ENCODE measurements around the gene ELAC2. TPM values are rescaled to one million over a fixed set of nuclear protein-coding genes. Genes with fewer than 3 reads are reported as not detected.
A peak's percentile ranks its signal among the peaks of the same experiment; 100 is the strongest.

Gene ELAC2
- total and polyA plus RNA-seq, 5 experiments from 2014 or later: 37.8 to 77.1 (median 60.3) TPM

DNA sequence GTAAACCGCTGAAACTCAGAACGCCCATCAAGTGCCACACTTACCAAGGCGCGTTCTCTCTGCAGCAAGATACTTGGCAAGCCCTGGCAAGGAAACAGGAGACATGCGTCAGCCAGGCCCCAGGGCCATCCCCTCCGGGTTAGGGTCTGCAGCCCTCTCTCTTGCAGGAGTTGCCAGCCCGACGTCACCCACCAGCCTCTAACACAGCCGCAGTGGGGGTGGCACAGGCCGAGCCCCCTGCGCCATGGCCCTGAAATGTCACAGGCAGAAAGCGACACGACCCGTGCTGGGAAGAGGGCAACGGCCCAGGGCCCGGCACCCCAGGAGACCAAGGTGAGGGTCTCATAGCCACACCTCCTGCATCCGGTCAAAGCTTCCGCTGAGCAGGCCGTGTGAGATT is 21.9 kb downstream of the ELAC2 start:
- no peak overlapping the region for H3K4me3 Mint-ChIP-seq
- H3K27me3 Mint-ChIP-seq: no peaks in the 10 kb centered on the region
- peaks cover 0 to 7% (median 0%) of the 10 kb centered on the region in 4 donors for H3K4me1 Mint-ChIP-seq
- POLR2A ChIA-PET: no interaction called here
- H3K36me3 Mint-ChIP-seq: peaks cover 6 to 100% (median 35%) of the 10 kb centered on the region in 3 donors
- no peaks in the 10 kb centered on the region for H3K9me3 Mint-ChIP-seq
- no peak for ATAC-seq
- DNase-seq: no peak
- no peak overlapping the region for H3K27ac Mint-ChIP-seq

DNA sequence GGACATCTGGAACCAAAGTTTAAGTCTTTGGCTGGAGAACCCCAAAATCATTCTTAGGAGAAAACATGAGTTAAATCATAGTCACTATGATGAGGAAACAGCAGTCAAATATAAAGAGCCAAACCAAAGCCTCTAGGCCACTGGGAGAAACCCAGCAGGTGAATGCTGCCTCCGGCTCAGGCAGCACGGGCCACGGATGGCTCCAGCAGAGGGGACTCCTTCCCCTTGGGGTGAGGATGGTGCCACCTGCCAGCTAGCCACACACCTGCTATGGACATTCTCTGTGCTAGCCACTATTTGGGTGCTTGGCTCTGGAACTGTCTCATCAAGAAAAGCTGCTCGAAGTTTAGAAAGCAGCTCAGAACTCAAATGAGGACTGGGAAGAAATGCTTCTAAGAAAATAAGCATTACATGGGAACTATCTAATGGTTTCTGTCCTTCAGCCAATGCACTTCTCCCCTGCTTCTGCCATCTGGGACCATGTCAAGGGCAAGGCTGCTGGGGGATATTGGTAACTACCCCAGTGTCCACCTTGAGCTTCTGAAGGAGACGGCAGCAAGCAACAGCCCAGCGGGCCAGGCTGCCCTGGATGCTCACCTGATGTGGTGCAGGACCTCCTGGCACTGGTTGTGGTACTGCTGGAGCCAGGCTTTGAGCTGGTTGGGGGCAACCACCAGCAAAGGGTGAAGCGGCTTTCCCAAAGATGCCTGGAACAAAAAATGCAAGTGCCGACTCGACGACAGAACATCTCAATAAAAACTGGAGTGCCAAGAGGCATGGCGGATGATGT is 22.5 kb downstream of the ELAC2 start:
- Mint-ChIP-seq H3K4me1 (peaks cover 0 to 7% (median 0%) of the 10 kb centered on the region in 4 donors), H3K4me3 (no peak overlapping the region), H3K36me3 (peaks cover 6 to 98% (median 33%) of the 10 kb centered on the region in 3 donors), H3K9me3 (no peaks in the 10 kb centered on the region), H3K27ac (no peak overlapping the region), H3K27me3 (no peaks in the 10 kb centered on the region)
- ATAC-seq (no peak), DNase-seq (no peak)
- POLR2A ChIA-PET: no interaction called here

DNA sequence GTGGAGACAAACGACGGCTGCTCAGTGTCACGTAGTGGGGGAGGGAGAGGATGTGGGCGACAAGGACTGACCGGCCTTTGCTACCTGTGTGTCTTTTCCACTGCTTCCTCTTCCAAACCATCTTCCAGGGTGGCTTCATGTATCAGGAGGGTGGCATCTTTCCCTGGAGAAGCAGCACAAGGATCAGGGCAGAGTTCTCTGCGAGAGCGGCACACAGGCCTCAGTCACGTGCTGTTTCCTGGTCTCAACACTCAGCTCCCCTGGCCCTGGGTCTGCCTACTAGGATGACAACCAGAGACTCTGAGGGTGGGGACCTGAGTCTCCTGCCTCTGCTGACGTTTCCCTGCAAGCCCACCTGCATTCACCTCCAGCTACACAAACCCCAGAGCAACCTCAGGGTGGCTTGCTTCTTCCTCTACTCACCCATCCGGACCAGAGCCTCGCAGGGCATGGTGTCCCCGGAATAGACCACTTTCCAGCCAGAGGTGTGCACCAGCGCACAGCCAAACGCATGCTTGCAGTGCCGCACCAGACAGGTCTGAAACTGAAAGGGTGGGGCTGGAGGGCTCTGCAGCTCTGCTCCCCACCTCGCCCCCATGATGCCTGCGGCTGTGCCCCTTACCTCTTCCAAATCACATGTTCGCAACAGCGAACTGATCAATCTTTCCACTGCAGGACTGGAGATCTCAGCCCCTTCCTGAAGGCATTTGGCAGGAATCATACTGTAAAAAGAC is 23.3 kb downstream of the ELAC2 start:
- Mint-ChIP-seq H3K27ac (peak overlapping the region in 2 of 10 donors; percentile 6 to 17), H3K27me3 (no peaks in the 10 kb centered on the region), H3K9me3 (peaks cover 0 to 6% (median 0%) of the 10 kb centered on the region in 9 donors), H3K4me3 (no peak overlapping the region), H3K36me3 (peaks cover 13 to 96% (median 36%) of the 10 kb centered on the region in 3 donors), H3K4me1 (peaks cover 0 to 9% (median 0%) of the 10 kb centered on the region in 4 donors)
- ATAC-seq (no peak), DNase-seq (no peak)
- POLR2A ChIA-PET: no interaction called here

DNA sequence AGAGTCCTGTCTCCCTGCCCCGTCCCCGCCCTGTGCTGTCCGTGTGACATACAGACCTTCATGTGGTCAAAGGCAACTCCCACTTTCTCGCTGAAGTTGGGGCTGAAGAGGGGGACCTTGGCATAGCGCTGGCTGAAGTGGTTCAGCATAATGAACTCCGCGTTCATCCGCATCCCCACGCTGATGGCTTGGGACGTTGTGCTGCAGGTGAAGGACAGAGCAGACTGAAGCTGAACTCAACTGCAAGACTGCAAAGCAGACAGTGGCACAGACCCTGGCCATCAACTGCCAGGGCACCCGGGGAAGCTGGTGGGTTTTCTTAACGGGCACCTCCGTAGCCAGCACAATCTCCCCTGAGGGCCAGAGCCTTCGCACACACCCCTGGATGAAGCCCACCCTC is 24.2 kb downstream of the ELAC2 start:
- H3K36me3 Mint-ChIP-seq: peaks cover 13 to 87% (median 37%) of the 10 kb centered on the region in 3 donors
- ATAC-seq (no peak), DNase-seq (no peak)
- no peak overlapping the region for H3K4me3 Mint-ChIP-seq
- POLR2A ChIA-PET: no interaction called here
- no peaks in the 10 kb centered on the region for H3K27me3 Mint-ChIP-seq
- peaks cover 0 to 9% (median 1%) of the 10 kb centered on the region in 4 donors for H3K4me1 Mint-ChIP-seq
- peaks cover 0 to 6% (median 0%) of the 10 kb centered on the region in 9 donors for H3K9me3 Mint-ChIP-seq
- no peak overlapping the region for H3K27ac Mint-ChIP-seq

DNA sequence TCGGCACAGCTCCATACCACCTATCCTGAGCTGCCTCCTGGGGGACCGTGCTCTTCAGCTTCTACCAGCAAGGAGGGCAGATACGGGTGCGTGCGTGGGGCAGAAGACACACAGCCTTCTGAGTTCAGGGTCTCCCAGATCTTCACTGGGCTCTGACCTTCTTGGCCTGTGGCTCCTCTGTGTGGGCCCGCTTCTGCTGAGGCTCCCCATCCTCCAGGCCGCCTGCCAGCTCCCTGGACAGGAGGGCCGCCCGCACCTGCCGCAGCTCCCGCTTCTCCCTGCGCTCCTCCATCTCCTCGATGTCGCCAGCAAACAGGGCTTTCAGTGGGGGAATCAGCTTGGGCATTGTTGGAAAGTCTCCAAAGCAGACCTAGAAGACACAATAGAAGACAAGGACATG is 25.2 kb downstream of the ELAC2 start:
- Mint-ChIP-seq H3K27ac (peak overlapping the region in 2 of 10 donors; percentile 20 to 79), H3K27me3 (no peaks in the 10 kb centered on the region), H3K4me1 (peaks cover 0 to 12% (median 2%) of the 10 kb centered on the region in 4 donors), H3K9me3 (peaks cover 0 to 6% (median 0%) of the 10 kb centered on the region in 9 donors), H3K36me3 (peaks cover 13 to 78% (median 31%) of the 10 kb centered on the region in 3 donors), H3K4me3 (no peak overlapping the region)
- ATAC-seq (no peak), DNase-seq (no peak)
- POLR2A ChIA-PET: no interaction called here

DNA sequence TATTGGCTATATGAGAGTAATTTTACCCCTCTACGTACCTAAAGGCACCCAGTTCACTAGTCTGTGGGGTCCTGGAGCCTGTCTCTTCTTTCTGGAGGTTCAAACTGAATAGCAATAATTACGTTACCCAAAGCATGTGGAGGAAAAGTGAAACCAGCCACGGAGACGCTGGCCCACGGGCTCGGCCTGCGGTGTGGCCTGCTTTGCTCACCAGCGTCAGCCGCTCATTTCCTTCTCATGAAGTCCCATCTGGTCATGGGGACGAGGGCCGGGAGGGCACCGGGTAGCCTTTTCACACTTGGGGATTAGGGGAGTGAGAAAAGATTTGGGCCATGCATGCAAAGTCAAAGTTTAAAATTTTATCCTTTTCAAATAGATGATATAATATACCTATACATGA is 26.9 kb downstream of the ELAC2 start:
- H3K36me3 Mint-ChIP-seq: peaks cover 13 to 60% (median 27%) of the 10 kb centered on the region in 3 donors
- H3K9me3 Mint-ChIP-seq: peaks cover 0 to 6% (median 0%) of the 10 kb centered on the region in 9 donors
- peaks cover 0 to 12% (median 3%) of the 10 kb centered on the region in 4 donors for H3K4me1 Mint-ChIP-seq
- DNase-seq (no peak), ATAC-seq (no peak)
- H3K27ac Mint-ChIP-seq: peak overlapping the region in 1 of 10 donors; percentile 8
- H3K27me3 Mint-ChIP-seq: no peaks in the 10 kb centered on the region
- no peak overlapping the region for H3K4me3 Mint-ChIP-seq
- POLR2A ChIA-PET: no interaction called here

DNA sequence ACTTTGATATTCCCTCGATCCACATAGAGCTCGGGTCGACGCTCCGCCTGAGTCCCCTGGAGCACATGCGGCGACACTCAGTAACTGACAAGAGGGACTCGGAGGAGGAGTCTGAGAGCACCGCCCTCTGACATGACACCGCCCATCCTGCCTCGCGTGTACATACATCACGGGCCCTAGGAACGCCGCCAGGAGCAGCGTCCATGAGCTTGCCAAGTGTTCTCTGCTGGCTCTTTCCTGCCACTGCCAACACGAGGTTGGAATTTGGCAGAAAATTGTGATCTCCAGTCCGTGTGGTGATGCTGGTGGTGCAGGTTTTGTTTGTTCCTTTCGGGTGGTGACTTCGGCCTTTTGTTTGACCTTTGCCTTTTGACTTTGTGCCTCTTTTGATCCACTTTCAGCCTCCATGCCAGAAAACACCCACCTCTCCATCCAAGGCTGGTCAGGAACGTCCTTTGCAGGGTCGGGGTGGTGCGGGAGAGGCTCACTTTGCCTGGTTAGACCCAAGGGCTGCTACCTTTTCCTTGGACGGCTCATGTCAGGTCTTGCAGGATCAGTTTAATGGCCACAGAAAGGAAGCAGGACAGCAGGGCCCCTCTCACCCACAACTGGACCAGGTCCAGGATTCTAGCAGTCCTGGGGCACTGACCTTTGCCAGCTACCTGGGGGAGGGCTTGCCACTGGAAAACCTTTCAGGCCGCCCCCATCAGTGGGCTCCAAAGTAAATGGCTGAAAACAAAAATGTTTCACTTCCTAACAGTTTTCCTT is 27.6 kb downstream of the ELAC2 start:
- no peaks in the 10 kb centered on the region for H3K27me3 Mint-ChIP-seq
- peak overlapping the region in 2 of 10 donors; percentile 8 to 34 for H3K27ac Mint-ChIP-seq
- H3K9me3 Mint-ChIP-seq: peaks cover 0 to 6% (median 0%) of the 10 kb centered on the region in 9 donors
- ATAC-seq (no peak), DNase-seq (no peak)
- H3K4me1 Mint-ChIP-seq: peaks cover 0 to 12% (median 3%) of the 10 kb centered on the region in 4 donors
- POLR2A ChIA-PET: no interaction called here
- H3K4me3 Mint-ChIP-seq: no peak overlapping the region
- H3K36me3 Mint-ChIP-seq: peaks cover 13 to 53% (median 27%) of the 10 kb centered on the region in 3 donors

DNA sequence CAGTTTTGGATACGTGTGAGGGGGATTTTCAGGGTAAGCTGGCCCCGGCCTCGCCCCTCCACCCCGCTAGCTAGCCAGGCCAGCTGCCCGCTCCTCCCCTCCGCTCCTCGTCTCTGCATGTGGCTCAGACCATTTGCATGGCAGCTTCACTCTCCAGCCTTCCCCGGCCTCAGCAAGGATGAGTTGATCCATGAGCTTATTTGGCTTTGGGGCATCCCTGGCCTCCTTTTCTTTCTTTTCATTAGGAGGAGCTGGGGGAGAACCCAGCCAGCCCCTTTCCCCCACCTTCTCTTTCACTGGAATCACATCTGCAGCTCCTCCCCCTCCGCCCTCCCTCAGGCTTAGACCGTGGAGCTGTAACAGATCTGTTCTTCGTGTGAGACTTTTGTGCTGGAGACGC is 30.7 kb downstream of the ELAC2 start:
- POLR2A ChIA-PET: no interaction called here
- H3K4me3 Mint-ChIP-seq: no peak overlapping the region
- ATAC-seq (no peak), DNase-seq (no peak)
- H3K27me3 Mint-ChIP-seq: no peaks in the 10 kb centered on the region
- H3K4me1 Mint-ChIP-seq: peaks cover 0 to 9% (median 7%) of the 10 kb centered on the region in 4 donors
- H3K9me3 Mint-ChIP-seq: peaks cover 0 to 6% (median 0%) of the 10 kb centered on the region in 9 donors
- H3K27ac Mint-ChIP-seq: peak overlapping the region in 1 of 10 donors; percentile 61
- peaks cover 11 to 22% (median 13%) of the 10 kb centered on the region in 3 donors for H3K36me3 Mint-ChIP-seq

DNA sequence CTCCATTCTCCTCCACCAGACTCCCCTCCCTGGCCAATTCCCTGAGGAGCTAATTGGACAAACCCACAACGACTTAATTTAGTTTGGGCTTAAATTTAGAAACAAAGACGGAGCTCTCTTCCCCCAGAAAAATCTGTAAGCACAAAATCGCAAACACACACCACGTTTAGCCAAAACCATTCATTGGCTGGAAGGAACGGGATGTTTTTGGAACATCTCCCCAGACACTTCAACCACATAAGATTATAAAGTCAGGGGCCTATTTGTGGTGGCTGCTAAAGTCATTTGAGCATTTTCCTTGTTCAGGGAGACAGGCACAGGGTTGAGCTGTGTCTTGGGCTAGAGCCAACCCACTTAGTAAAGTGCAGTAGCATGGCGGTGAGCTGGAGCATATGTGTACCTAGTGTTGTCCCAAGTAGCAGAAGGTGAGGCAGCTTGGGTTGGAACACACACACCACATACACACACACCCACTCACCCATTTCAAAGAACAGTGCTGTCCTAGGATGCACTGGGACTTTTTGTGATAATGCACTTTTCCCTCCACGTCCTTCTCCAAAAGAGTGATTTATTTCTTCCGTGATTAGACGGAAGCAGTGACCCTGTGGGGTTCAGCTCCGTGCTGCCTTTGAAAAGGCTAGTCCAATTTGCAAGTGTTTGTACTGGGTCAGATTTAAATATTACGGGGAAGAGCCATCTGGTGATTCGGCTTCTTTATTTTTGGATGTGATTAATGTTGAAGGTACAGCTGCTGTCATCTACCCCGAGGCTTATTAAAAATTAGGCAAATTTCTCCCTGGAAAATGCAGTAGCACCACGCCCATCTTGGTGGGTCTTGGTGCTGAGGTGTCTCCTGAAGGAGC is 32.2 kb downstream of the ELAC2 start:
- Mint-ChIP-seq H3K27me3 (no peaks in the 10 kb centered on the region), H3K36me3 (peaks cover 5 to 8% (median 7%) of the 10 kb centered on the region in 3 donors), H3K4me3 (no peak overlapping the region), H3K4me1 (peaks cover 0 to 10% (median 7%) of the 10 kb centered on the region in 4 donors), H3K9me3 (peaks cover 0 to 6% (median 0%) of the 10 kb centered on the region in 9 donors), H3K27ac (no peak overlapping the region)
- no peak for ATAC-seq
- POLR2A ChIA-PET: no interaction called here
- no peak for DNase-seq

DNA sequence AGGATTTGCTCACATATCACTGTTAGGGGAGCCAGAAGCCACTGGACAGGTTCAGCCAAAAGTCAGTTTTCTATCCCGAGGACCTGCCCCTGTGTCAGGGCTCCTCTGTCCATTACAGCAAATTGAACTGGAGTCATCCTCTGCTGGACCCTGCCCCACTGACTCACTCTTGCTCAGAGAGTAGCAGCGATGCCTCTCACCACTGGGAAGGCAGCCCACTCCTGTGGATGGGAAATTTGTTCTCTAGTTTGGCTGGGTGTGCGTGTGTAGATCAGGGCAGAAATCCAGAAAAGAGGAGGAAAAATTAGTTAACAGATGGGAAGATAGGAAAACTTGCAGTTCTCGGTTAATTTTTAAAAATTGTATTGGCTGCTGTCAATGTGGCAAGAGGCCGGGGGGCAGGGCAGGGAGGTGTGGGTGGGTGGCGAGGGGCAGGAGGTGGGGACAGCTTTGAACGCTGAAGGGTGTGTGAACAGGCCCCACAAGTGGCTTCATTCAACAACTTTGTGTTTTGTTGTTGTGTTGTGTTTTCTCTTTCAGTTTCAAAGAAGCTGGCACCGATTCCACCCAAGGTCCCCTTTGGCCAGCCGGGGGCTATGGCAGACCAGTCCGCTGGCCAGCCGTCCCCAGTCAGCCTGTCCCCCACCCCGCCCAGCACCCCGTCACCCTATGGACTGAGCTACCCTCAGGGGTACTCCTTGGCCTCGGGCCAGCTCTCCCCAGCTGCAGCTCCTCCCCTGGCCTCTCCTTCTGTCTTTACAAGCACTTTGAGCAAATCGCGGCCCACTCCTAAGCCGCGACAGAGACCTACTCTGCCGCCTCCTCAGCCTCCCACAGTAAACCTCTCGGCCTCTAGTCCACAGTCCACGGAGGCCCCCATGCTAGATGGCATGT is 33.6 kb downstream of the ELAC2 start:
- Mint-ChIP-seq H3K27me3 (peaks cover 0 to 7% (median 2%) of the 10 kb centered on the region in 5 donors), H3K36me3 (peaks cover 0 to 2% (median 0%) of the 10 kb centered on the region in 3 donors), H3K4me1 (peaks cover 0 to 10% (median 6%) of the 10 kb centered on the region in 4 donors), H3K4me3 (no peak overlapping the region), H3K27ac (peak overlapping the region in 1 of 10 donors; percentile 11), H3K9me3 (peaks cover 0 to 2% (median 0%) of the 10 kb centered on the region in 9 donors)
- POLR2A ChIA-PET: no interaction called here
- ATAC-seq: no peak
- no peak for DNase-seq

DNA sequence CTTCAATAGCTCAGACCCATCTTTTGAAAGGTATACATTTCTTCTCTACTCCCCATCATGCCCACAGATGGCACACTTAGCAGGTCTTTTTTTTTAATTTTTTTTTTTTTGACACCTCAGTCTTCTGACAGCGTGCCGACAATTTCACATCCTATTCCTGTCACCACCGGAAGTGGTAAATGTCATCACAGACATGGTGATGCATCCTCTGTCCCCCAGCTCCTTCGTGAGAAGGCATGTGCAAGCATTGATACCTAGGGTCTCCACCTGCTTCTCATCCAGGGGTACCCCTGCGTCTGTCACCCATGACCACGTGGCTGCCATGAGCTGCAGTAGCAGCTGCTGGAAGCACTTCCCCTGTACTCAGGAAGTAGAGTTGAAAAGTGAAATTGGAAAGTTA is 35.6 kb downstream of the ELAC2 start:
- peak overlapping the region in 1 of 10 donors; percentile 64 for H3K4me3 Mint-ChIP-seq
- peak in 1 of 10 donors; percentile 31 for DNase-seq
- POLR2A ChIA-PET: no interaction called here
- H3K4me1 Mint-ChIP-seq: peaks cover 0 to 7% (median 3%) of the 10 kb centered on the region in 4 donors
- peak overlapping the region in 1 of 10 donors; percentile 52 for H3K27ac Mint-ChIP-seq
- H3K27me3 Mint-ChIP-seq: peaks cover 5 to 21% (median 10%) of the 10 kb centered on the region in 5 donors
- H3K9me3 Mint-ChIP-seq: no peaks in the 10 kb centered on the region
- H3K36me3 Mint-ChIP-seq: no peaks in the 10 kb centered on the region
- ATAC-seq: no peak

All from naive thymus-derived CD8-positive, alpha-beta T cell (primary cell).